ENCODE measurements around the gene MED12L. TPM values are rescaled to one million over a fixed set of nuclear protein-coding genes. Genes with fewer than 3 reads are reported as not detected.
"Not testable (repeated sequence)": the region's sequence is repeated elsewhere in the genome, so short reads cannot be mapped to it uniquely, and the experiment has no call there.

The MED12L gene
- polyA plus RNA-seq, 1 experiment, result 0.06 TPM

GRCh38 chr3:151234825-151235224 is 149.4 kb downstream of the MED12L start:
- Histone ChIP-seq H3K36me3 (ENCODE audit: control insufficient read depth, insufficient read depth, low read length) (no peaks in the 10 kb centered on the region), H3K27me3 (ENCODE audit: control insufficient read depth, insufficient read depth, low read length) (no peaks in the 10 kb centered on the region), H3K4me3 (ENCODE audit: low read depth, low read length) (no peak overlapping the region)
- no peak for DNase-seq (ENCODE audit: low read depth)
- ChIA-PET POLR2A (no interaction called here), CTCF (interaction anchor here (1.1 to 1.7 kb wide), 4 partner anchors 10 to 67 kb away, joined by 3 to 4 read pairs (median 3); no protein-coding TSS in a partner anchor)
- no peak for TF ChIP-seq CTCF (IDR thresholded peaks at IDR 0.05; ENCODE audit: insufficient read depth, low read depth, low read length)

- CTCF ChIA-PET, result interaction anchor here (1.7 kb wide), 1 partner anchor 11 kb away, joined by 3 read pairs; no protein-coding TSS in a partner anchor
- H3K27me3 ChIP-seq (ENCODE audit: control insufficient read depth, insufficient read depth, low read length), result no peaks in the 10 kb centered on the region
- H3K4me3 ChIP-seq (ENCODE audit: low read depth, low read length), result no peak overlapping the region
- POLR2A ChIA-PET, result no interaction called here
- no peak for TF ChIP-seq CTCF (IDR thresholded peaks at IDR 0.05; ENCODE audit: insufficient read depth, low read depth, low read length)
- no peak for DNase-seq (ENCODE audit: low read depth)
- no peaks in the 10 kb centered on the region for H3K36me3 ChIP-seq (ENCODE audit: control insufficient read depth, insufficient read depth, low read length)
Measured at GRCh38 chr3:151236316-151236715, 150.9 kb downstream of the MED12L start.

GRCh38 chr3:151236736-151237135 is 151.3 kb downstream of the MED12L start:
- no peak for TF ChIP-seq CTCF (IDR thresholded peaks at IDR 0.05; ENCODE audit: insufficient read depth, low read depth, low read length)
- ChIA-PET POLR2A (no interaction called here), CTCF (no interaction called here)
- H3K4me3 ChIP-seq (ENCODE audit: low read depth, low read length), result no peak overlapping the region
- DNase-seq (ENCODE audit: low read depth), result no peak
- no peaks in the 10 kb centered on the region for H3K36me3 ChIP-seq (ENCODE audit: control insufficient read depth, insufficient read depth, low read length)
- no peaks in the 10 kb centered on the region for H3K27me3 ChIP-seq (ENCODE audit: control insufficient read depth, insufficient read depth, low read length)

- H3K36me3 ChIP-seq (ENCODE audit: control insufficient read depth, insufficient read depth, low read length); H3K4me3 ChIP-seq (ENCODE audit: low read depth, low read length); DNase-seq (ENCODE audit: low read depth); H3K27me3 ChIP-seq (ENCODE audit: control insufficient read depth, insufficient read depth, low read length); CTCF ChIA-PET; POLR2A ChIA-PET: not testable (repeated sequence)
Measured at GRCh38 chr3:151242006-151242405, 156.5 kb downstream of the MED12L start.

GRCh38 chr3:151248772-151249337 is 163.4 kb downstream of the MED12L start:
- ChIA-PET POLR2A (no interaction called here), CTCF (interaction anchor here (0.9 to 1.8 kb wide), 4 partner anchors 11 to 81 kb away, joined by 3 to 10 read pairs (median 3); no protein-coding TSS in a partner anchor)

More at GRCh38 chr3:151248772-151249337, 163.4 kb downstream of the MED12L start:
- TF ChIP-seq CTCF (IDR thresholded peaks at IDR 0.05; ENCODE audit: insufficient read depth, low read depth, low read length), result no peak
- H3K27me3 ChIP-seq (ENCODE audit: control insufficient read depth, insufficient read depth, low read length), result peaks cover 1% of the 10 kb centered on the region
- no peaks in the 10 kb centered on the region for H3K36me3 ChIP-seq (ENCODE audit: control insufficient read depth, insufficient read depth, low read length)
- no peak overlapping the region for H3K4me3 ChIP-seq (ENCODE audit: low read depth, low read length)
- DNase-seq (ENCODE audit: low read depth), result no peak
